HG03442 (cell line): Measurements from ENCODE around the gene PRKD2.

Experiments
- ATAC-seq: cut with Tn5 transposase; IDR thresholded peaks from one replicate; pipeline ENCODE4 v1.9.1; 2021; ENCODE audit warnings: mild to moderate bottlenecking, moderate library complexity; ENCODE audit not compliant: unreplicated experiment

Gene PRKD2

GRCh38 chr19:46742926-46743480 is 26.1 kb upstream of the PRKD2 start:
- no peak for ATAC-seq

GRCh38 chr19:46741447-46741846 is 24.5 kb upstream of the PRKD2 start:
- ATAC-seq = no peak

- ATAC-seq = no peak
Observed at GRCh38 chr19:46739290-46739771, 22.4 kb upstream of the PRKD2 start.

DNA sequence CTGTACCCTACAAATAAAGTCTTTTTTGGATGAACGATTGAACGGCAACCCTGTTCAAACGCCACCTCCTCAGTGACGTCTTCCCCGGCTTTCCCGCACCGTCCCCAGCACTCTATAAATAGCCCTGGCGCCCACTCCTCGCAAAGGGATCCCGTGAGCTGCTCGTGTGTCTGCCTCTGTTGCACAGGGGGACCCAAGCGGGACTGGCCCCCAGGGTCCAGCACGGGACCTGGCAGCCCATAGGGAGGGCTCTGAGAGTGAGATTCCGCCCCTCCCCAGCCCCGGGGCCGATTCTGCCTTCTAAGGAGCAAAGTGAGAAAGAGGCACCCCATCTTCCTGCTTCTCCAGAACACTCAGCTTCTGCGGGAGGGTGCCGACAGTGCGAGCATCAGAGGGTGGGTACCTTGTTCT is 20.9 kb upstream of the PRKD2 start:
- ATAC-seq = no peak

- no peak for ATAC-seq
Observed at GRCh38 chr19:46737298-46737654, 20.4 kb upstream of the PRKD2 start.

- ATAC-seq = no peak
Observed at GRCh38 chr19:46736531-46737297, 19.8 kb upstream of the PRKD2 start.

- no peak for ATAC-seq
Observed at GRCh38 chr19:46733690-46734292, 16.9 kb upstream of the PRKD2 start.

- ATAC-seq = no peak
Observed at GRCh38 chr19:46732966-46733689, 16.2 kb upstream of the PRKD2 start.

DNA sequence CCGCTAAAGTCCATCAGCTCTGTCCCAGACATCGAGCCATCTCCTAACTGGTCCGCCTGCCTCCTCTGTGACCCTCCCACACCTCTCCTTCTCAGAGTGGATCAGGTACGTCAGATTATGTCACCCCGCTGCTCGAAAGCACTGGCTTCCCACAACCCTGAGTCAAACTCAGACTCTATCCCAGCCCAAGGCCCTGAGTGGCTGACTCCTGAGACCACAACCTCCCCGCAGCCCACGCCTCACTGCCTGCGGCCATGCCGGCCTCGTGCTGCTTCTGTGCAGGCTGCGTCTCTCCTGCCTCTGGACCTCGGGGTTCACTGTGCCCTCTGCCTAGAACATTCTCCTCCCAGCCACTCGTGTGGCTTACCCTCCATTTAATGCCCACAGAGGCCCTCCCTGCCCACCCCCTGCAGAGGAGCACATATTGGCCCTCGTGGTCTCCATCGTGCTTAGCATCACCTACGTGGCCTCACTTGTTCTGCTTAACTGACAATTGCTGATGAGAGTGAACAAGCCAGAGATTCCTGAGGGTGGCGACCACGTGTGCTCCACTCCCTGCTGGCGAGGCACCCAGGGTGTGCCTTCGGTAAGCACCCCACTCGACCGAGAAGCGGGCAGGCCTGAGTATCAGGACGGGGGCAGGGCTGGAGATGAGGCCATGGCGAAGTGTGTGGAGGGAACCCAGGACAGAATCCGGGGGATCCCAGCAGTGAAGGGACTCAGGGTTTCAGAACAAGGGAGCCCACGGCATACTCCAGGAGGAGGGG is 15.4 kb upstream of the PRKD2 start:
- ATAC-seq = no peak

- no peak for ATAC-seq
Observed at GRCh38 chr19:46731584-46731983, 14.7 kb upstream of the PRKD2 start.

DNA sequence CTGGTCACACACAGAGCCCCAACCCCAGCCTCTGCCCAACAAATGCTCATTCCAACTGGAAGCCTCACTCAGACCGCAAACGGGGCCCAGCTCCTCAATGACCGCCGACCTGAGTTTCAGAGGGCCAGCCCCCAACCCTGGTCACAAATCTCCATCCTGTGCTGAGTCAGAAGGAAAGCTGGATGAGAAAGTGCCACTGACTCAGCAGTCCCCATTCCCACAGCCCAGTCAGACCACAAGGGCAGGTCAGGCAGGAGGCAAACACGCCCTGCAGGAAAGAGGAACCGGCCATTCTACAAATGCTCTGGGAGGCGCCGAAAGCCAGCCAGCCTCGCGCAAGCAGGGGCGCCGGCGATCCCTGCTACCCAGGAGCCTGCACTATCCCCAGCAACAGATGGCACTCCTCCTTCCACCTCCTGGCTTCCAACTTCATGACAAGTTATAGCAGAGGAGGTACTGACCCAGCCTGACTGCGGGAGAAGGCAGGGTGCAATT is 14.1 kb upstream of the PRKD2 start:
- no peak for ATAC-seq

DNA sequence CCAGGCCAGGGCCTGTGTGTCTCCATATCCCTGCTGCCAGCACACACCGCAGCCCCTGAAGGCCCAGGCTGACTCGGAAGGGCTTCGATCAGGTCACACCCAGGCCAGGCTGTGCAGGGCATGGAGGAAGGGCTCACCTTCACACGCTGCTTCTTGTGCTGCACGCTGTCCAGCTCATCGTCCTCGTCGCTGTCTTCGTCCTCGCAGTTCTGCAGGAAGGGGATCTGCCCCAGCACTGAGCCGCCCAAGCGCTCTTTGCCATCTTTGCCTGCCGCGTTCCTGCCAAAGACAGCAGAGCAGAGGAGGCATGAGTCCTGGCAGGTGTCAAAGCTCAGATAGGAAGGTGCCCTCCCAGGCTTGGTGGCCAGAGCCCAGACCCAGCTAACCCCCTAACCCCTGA is 13.7 kb upstream of the PRKD2 start:
- ATAC-seq = no peak

- ATAC-seq = no peak
Observed at GRCh38 chr19:46730187-46730586, 13.3 kb upstream of the PRKD2 start.

DNA sequence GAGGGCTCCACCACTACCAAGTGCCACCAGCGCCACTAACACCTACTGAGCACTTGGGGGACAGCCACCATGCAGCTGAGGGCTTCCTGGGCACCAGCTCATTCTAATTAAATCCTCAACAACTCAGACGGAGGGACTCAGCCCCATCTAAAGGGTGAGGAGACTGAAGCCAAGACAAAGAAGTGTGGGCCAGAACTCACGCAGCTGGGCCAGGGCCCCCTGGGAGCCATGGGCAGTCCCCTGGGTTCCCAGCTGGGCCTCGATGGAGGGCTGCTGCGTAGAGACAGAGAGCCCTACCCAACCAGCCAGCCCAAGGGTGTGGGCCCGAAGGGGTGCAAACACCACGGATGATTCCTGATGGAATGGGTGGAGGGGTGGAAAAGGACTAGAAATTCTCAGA is 12.8 kb upstream of the PRKD2 start:
- no peak for ATAC-seq

DNA sequence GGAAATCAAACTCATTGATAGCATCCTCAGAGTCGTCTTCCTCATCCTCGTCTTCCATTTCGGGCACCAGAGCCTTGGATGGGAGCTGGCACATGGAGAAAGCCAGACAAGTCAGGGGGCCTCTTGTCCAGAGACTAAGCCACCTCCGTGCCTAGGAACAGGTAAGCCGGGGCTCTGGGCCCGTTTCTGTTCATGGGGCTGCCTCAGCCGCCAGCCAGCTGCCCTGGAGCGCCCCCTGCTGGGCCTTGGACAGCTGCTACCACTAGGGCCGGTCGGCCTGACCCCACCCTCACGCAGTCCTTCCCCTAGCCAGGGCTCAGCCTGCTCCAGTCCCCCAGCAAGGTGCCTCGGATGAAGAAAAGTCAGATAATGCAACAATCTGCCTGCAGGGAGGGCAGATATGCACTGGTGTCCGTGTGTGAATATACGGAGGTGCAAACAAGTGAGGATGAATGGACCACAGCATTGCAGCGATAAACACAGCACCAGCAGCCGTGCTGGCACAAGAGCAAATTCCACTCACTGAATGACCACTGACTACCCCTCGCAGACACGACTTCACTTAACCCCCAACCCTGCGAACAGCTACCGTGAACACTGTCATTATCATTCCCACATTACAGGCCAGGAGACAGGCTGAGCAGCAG is 11.9 kb upstream of the PRKD2 start:
- ATAC-seq = no peak

GRCh38 chr19:46728208-46728607 is 11.3 kb upstream of the PRKD2 start:
- ATAC-seq = no peak

DNA sequence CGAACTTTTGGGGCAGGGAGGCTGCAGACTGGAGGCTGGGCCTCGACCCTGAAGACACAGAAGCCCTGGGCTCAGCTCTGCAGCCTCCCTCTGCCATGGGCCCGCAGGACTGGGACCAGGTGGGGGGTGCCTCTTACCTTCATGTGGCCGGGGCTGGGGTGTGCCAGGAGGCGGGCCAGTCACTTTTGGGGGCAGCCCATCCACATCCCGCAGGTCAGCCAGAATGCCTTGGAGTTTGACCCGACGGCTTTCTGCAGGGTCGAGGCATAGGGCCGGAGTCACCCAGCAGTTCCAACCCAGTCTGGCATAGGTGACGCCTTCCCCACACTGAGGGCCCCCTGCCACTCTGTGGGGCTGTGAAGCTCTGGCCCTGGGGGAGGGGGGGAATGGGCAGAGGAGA is 10.8 kb upstream of the PRKD2 start:
- no peak for ATAC-seq

DNA sequence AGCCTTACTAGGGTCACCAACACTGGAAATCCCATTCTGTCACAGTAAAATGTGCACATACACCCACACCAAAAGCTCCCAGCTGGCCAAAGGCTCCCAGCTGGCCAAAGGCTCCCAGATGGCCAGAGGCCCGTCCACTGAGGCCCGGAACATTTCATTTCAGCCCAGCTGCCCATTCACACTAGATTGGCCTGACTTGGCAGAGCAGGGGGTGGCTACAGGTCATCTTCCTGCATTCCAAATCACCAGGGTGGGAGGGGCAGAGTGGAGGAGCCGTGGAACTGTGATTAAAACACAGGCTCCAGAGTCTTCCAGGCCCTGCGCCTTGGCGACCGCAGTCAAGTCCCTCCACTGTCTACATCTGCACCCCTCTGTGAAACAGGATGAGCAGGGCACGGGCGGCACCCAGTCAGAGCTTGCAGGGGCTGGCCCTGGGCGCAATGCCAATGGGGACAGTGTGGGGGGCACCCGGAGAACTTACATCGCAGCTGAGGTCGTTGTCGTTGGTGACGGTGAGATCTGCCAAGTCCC is 10.1 kb upstream of the PRKD2 start:
- ATAC-seq = no peak

DNA sequence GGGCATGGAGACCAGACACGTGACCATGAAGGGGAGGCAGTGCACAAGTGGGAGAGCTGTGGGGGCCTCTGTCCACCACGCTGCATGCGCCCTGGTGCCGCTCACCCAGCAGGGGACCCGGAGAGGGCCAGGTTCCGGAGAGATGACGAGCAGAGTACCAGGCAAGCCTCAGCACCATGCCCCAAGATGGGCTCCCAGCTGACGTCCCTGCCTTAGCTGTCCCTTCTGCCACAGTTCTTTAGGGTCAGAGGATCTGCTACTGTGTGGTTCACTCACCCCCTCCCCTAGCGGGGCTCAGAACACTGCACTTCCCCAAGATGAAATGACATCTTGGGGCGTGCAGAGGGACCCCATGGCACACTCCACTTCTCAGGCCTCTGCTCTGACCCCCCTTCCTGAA is 9.6 kb upstream of the PRKD2 start:
- no peak for ATAC-seq

GRCh38 chr19:46725859-46726393 is 9.0 kb upstream of the PRKD2 start:
- no peak for ATAC-seq
